Vagina (tissue), 2 donors: Measurements from ENCODE around the gene ACSS2.

Experiments used
- CTCF ChIP-seq, 3 experiments: fragments of 450-650 bp in 2 of 3; fragments of 200-600 bp in 1 of 3; sonication (generic) in 1 of 3; IDR thresholded peaks; one replicate each; pipeline ENCODE4 v1.5.1; 2017 to 2019; ENCODE audit warnings: antibody characterized with exemption in 3 of 3, mild to moderate bottlenecking in 2 of 3, moderate library complexity in 2 of 3
- POLR2A ChIP-seq, 2 donors: fragments of 450-650 bp; IDR thresholded peaks; one replicate each; pipeline ENCODE4 v1.6.1; 2017; ENCODE audit warnings: antibody characterized with exemption in 2 of 2, mild to moderate bottlenecking in 2 of 2, moderate library complexity in 2 of 2
- POLR2AphosphoS5 ChIP-seq, 2 donors: sonication (generic); formaldehyde crosslinking; IDR thresholded peaks; one replicate each; pipeline ENCODE4 v1.9.0; 2017; ENCODE audit warnings: antibody characterized with exemption in 2 of 2, mild to moderate bottlenecking in 2 of 2, low read depth in 1 of 2; ENCODE audit not compliant: insufficient read depth in 1 of 2

GRCh38 chr20:34927736-34928135, 51.3 kb downstream of the ACSS2 start:
- TF ChIP-seq CTCF (IDR thresholded peaks at IDR 0.05) (no peak), POLR2A (IDR thresholded peaks at IDR 0.05) (no peak), POLR2AphosphoS5 (IDR thresholded peaks at IDR 0.05; ENCODE audit: insufficient read depth in 1 of 2, low read depth in 1 of 2) (no peak)
